Testis (tissue), 2 donors: Measurements from ENCODE around the gene TMEM117.

Experiments used
- POLR2A ChIP-seq: fragments of 450-650 bp; IDR thresholded peaks from one replicate; pipeline ENCODE4 v1.6.1; 2017; ENCODE audit warnings: antibody characterized with exemption, mild to moderate bottlenecking, moderate library complexity
- TF ChIP-seq, protein P1 (sequence below), 3 experiments: fragments of 450-650 bp in 2 of 3; fragments of 200-600 bp in 1 of 3; sonication (generic) in 1 of 3; IDR thresholded peaks; one replicate each; pipeline ENCODE4 v1.5.1; 2016 to 2019; ENCODE audit warnings: antibody characterized with exemption in 3 of 3, mild to moderate bottlenecking in 2 of 3, moderate library complexity in 1 of 3

- no peak for TF ChIP-seq POLR2A
- TF ChIP-seq, protein P1, sequence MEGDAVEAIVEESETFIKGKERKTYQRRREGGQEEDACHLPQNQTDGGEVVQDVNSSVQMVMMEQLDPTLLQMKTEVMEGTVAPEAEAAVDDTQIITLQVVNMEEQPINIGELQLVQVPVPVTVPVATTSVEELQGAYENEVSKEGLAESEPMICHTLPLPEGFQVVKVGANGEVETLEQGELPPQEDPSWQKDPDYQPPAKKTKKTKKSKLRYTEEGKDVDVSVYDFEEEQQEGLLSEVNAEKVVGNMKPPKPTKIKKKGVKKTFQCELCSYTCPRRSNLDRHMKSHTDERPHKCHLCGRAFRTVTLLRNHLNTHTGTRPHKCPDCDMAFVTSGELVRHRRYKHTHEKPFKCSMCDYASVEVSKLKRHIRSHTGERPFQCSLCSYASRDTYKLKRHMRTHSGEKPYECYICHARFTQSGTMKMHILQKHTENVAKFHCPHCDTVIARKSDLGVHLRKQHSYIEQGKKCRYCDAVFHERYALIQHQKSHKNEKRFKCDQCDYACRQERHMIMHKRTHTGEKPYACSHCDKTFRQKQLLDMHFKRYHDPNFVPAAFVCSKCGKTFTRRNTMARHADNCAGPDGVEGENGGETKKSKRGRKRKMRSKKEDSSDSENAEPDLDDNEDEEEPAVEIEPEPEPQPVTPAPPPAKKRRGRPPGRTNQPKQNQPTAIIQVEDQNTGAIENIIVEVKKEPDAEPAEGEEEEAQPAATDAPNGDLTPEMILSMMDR (IDR thresholded peaks at IDR 0.05): no peak
Measured at GRCh38 chr12:44193281-44193680, 357.4 kb downstream of the TMEM117 start.
